GM18907 (cell line): ENCODE results near the gene SPINDOC.

Source experiments
- ATAC-seq: cut with Tn5 transposase; IDR thresholded peaks from one replicate; pipeline ENCODE4 v1.9.1; 2021; ENCODE audit warnings: mild to moderate bottlenecking, moderate library complexity; ENCODE audit not compliant: unreplicated experiment

SPINDOC gene

GRCh38 chr11:63829823-63830489, 16.7 kb downstream of the SPINDOC start:
- no peak for ATAC-seq

- no peak for ATAC-seq
Observed at GRCh38 chr11:63831326-63831725, 18.1 kb downstream of the SPINDOC start.

- no peak for ATAC-seq
Observed at GRCh38 chr11:63832336-63832735, 19.1 kb downstream of the SPINDOC start.

GRCh38 chr11:63833048-63833447, 19.8 kb downstream of the SPINDOC start:
- ATAC-seq = no peak

GRCh38 chr11:63834535-63835157, 21.4 kb downstream of the SPINDOC start:
- no peak for ATAC-seq

GRCh38 chr11:63835158-63835545, 21.9 kb downstream of the SPINDOC start:
- no peak for ATAC-seq

- ATAC-seq = no peak
Observed at GRCh38 chr11:63837027-63837688, 23.9 kb downstream of the SPINDOC start.

GRCh38 chr11:63837739-63838138, 24.5 kb downstream of the SPINDOC start:
- no peak for ATAC-seq

GRCh38 chr11:63838150-63838677, 25.0 kb downstream of the SPINDOC start:
- ATAC-seq = peak; percentile 0

- ATAC-seq = peak; percentile 83
Observed at GRCh38 chr11:63838678-63839507, 25.6 kb downstream of the SPINDOC start, which contains the start of gene MARK2. Gene MARK2 (plus strand): TSS chr11:63839110. CDS start chr11:63839507, 397 bp downstream.

- ATAC-seq = peak; percentile 1
Observed at GRCh38 chr11:63839508-63840355, 26.5 kb downstream of the SPINDOC start.

GRCh38 chr11:63840356-63841060, 27.3 kb downstream of the SPINDOC start:
- ATAC-seq = no peak

GRCh38 chr11:63841554-63841953, 28.3 kb downstream of the SPINDOC start:
- ATAC-seq = no peak

GRCh38 chr11:63843041-63843440, 29.8 kb downstream of the SPINDOC start:
- ATAC-seq = no peak

- ATAC-seq = no peak
Observed at GRCh38 chr11:63844836-63845235, 31.6 kb downstream of the SPINDOC start.

GRCh38 chr11:63845303-63845702, 32.0 kb downstream of the SPINDOC start:
- no peak for ATAC-seq

- no peak for ATAC-seq
Observed at GRCh38 chr11:63845911-63846310, 32.7 kb downstream of the SPINDOC start.

- ATAC-seq = no peak
Observed at GRCh38 chr11:63846897-63847296, 33.6 kb downstream of the SPINDOC start.

- no peak for ATAC-seq
Observed at GRCh38 chr11:63847363-63847762, 34.1 kb downstream of the SPINDOC start.
